ENCODE results near the gene TEDDM1. TPM values are rescaled to one million over a fixed set of nuclear protein-coding genes. Genes with fewer than 3 reads are reported as not detected.

Gene TEDDM1
- polyA plus RNA-seq, 1 of the 3 experiments (the other 2 are of a cell fraction) = not detected

DNA sequence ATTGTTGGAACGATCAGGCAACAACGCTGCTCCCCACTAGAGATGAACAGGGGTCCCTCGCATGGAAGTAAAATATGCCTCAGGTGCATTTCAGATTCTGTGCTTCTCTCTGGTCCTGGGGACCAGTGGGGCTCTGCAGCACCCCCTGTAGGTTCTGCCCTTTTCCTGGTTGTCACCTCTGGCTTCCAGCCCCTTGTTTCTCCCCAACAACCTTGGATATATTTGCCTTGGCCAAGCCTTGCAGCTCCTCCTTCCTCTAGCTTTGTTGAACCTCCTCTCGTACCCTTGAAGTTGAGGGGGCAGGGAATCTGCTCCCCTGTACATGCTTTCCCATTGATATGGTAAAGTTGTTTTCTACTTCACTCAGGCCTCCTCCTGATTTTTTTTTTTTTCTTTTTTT lies 44.0 kb upstream of the TEDDM1 start:
- no peaks in the 10 kb centered on the region for H3K4me1 ChIP-seq (ENCODE audit: control insufficient read depth in 1 of 2, insufficient read depth in 2 of 2, low read depth in 1 of 2, low read length in 1 of 2)
- no peak for TF ChIP-seq RFX5 (IDR thresholded peaks at IDR 0.05; ENCODE audit: low read length)
- TF ChIP-seq, protein P1, sequence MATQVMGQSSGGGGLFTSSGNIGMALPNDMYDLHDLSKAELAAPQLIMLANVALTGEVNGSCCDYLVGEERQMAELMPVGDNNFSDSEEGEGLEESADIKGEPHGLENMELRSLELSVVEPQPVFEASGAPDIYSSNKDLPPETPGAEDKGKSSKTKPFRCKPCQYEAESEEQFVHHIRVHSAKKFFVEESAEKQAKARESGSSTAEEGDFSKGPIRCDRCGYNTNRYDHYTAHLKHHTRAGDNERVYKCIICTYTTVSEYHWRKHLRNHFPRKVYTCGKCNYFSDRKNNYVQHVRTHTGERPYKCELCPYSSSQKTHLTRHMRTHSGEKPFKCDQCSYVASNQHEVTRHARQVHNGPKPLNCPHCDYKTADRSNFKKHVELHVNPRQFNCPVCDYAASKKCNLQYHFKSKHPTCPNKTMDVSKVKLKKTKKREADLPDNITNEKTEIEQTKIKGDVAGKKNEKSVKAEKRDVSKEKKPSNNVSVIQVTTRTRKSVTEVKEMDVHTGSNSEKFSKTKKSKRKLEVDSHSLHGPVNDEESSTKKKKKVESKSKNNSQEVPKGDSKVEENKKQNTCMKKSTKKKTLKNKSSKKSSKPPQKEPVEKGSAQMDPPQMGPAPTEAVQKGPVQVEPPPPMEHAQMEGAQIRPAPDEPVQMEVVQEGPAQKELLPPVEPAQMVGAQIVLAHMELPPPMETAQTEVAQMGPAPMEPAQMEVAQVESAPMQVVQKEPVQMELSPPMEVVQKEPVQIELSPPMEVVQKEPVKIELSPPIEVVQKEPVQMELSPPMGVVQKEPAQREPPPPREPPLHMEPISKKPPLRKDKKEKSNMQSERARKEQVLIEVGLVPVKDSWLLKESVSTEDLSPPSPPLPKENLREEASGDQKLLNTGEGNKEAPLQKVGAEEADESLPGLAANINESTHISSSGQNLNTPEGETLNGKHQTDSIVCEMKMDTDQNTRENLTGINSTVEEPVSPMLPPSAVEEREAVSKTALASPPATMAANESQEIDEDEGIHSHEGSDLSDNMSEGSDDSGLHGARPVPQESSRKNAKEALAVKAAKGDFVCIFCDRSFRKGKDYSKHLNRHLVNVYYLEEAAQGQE (IDR thresholded peaks at IDR 0.05; ENCODE audit: low read depth, low read length) = no peak
- no peak for TF ChIP-seq EZH2phosphoT487 (IDR thresholded peaks at IDR 0.05; ENCODE audit: borderline replicate concordance, low read depth)
- TF ChIP-seq EP300 (IDR thresholded peaks at IDR 0.05; ENCODE audit: borderline replicate concordance in 1 of 2, low read depth in 1 of 2, low read length in 1 of 2) = no peak
- no peak for TF ChIP-seq GABPA (IDR thresholded peaks at IDR 0.05; ENCODE audit: low read depth)
- TF ChIP-seq SMC3 (IDR thresholded peaks at IDR 0.05; ENCODE audit: low read depth, low read length) = no peak
- TF ChIP-seq, protein P2, sequence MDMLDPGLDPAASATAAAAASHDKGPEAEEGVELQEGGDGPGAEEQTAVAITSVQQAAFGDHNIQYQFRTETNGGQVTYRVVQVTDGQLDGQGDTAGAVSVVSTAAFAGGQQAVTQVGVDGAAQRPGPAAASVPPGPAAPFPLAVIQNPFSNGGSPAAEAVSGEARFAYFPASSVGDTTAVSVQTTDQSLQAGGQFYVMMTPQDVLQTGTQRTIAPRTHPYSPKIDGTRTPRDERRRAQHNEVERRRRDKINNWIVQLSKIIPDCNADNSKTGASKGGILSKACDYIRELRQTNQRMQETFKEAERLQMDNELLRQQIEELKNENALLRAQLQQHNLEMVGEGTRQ (IDR thresholded peaks at IDR 0.05; ENCODE audit: borderline replicate concordance, low read depth, low read length) = no peak
- no peak for TF ChIP-seq RAD21 (IDR thresholded peaks at IDR 0.05; ENCODE audit: low read length)
- TF ChIP-seq FOXJ3 (CRISPR knock-in tag; IDR thresholded peaks at IDR 0.05) = no peak
- TF ChIP-seq SIN3A (IDR thresholded peaks at IDR 0.05; ENCODE audit: borderline replicate concordance, low read depth, low read length) = no peak
- TF ChIP-seq MEF2A (IDR thresholded peaks at IDR 0.05; ENCODE audit: borderline replicate concordance, low read depth) = no peak
- no peak for TF ChIP-seq YY1 (IDR thresholded peaks at IDR 0.05; ENCODE audit: low read depth)
- TF ChIP-seq TCF12 (IDR thresholded peaks at IDR 0.05) = no peak
- TF ChIP-seq NFIC (IDR thresholded peaks at IDR 0.05; ENCODE audit: borderline replicate concordance) = no peak
- no peak for TF ChIP-seq FOXM1 (IDR thresholded peaks at IDR 0.05; ENCODE audit: low read depth)
- TF ChIP-seq, protein P3, sequence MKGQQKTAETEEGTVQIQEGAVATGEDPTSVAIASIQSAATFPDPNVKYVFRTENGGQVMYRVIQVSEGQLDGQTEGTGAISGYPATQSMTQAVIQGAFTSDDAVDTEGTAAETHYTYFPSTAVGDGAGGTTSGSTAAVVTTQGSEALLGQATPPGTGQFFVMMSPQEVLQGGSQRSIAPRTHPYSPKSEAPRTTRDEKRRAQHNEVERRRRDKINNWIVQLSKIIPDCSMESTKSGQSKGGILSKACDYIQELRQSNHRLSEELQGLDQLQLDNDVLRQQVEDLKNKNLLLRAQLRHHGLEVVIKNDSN (IDR thresholded peaks at IDR 0.05; ENCODE audit: borderline replicate concordance, low read depth) = no peak
- TF ChIP-seq, protein P4, sequence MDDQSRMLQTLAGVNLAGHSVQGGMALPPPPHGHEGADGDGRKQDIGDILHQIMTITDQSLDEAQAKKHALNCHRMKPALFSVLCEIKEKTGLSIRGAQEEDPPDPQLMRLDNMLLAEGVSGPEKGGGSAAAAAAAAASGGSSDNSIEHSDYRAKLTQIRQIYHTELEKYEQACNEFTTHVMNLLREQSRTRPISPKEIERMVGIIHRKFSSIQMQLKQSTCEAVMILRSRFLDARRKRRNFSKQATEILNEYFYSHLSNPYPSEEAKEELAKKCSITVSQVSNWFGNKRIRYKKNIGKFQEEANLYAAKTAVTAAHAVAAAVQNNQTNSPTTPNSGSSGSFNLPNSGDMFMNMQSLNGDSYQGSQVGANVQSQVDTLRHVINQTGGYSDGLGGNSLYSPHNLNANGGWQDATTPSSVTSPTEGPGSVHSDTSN (IDR thresholded peaks at IDR 0.05) = no peak
- TF ChIP-seq JUND (IDR thresholded peaks at IDR 0.05) = no peak
- TF ChIP-seq, protein P5, sequence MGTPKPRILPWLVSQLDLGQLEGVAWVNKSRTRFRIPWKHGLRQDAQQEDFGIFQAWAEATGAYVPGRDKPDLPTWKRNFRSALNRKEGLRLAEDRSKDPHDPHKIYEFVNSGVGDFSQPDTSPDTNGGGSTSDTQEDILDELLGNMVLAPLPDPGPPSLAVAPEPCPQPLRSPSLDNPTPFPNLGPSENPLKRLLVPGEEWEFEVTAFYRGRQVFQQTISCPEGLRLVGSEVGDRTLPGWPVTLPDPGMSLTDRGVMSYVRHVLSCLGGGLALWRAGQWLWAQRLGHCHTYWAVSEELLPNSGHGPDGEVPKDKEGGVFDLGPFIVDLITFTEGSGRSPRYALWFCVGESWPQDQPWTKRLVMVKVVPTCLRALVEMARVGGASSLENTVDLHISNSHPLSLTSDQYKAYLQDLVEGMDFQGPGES (IDR thresholded peaks at IDR 0.05; ENCODE audit: low read depth, low read length) = no peak
- H3F3A ChIP-seq (replicated peaks; ENCODE audit: insufficient read depth) = no peaks in the 10 kb centered on the region
- H2AFZ ChIP-seq (ENCODE audit: low read depth) = no peak overlapping the region
- H3K4me2 ChIP-seq = no peak overlapping the region
- WGBS (ENCODE audit: low lambda C conversion rate) = 13% methylated on average over 2 of the region's 4 CpGs
- H4K20me1 ChIP-seq (ENCODE audit: insufficient read depth) = no peaks in the 10 kb centered on the region
- no peaks in the 10 kb centered on the region for H3K9me2 ChIP-seq
- H3K36me3 ChIP-seq (replicated peaks in 1 of 2; ENCODE audit: control insufficient read depth in 1 of 2, insufficient read depth in 2 of 2, low read length in 1 of 2) = no peaks in the 10 kb centered on the region
- H3K27ac ChIP-seq (ENCODE audit: low read depth in 2 of 2, low read length in 1 of 2) = no peak overlapping the region
- no peaks in the 10 kb centered on the region for H3K9me3 ChIP-seq
- no peaks in the 10 kb centered on the region for H3K27me3 ChIP-seq (ENCODE audit: insufficient read depth)
- no peaks in the 10 kb centered on the region for H3K79me2 ChIP-seq (ENCODE audit: insufficient read depth)
- ChIA-PET POLR2A (no interaction called here), CTCF (interaction anchor here (1.2 to 2.4 kb wide), 6 partner anchors 10 to 341 kb away, joined by 3 to 18 read pairs (median 4); no protein-coding TSS in a partner anchor)
- no peak overlapping the region for H3K9ac ChIP-seq
- DNase-seq = no peak
- no peak overlapping the region for H3K4me3 ChIP-seq (ENCODE audit: low read depth in 2 of 2, low read length in 1 of 2)
